GM23338 (cell line): Measurements from ENCODE around the gene PLEKHG2. TPM values are rescaled to one million over a fixed set of nuclear protein-coding genes. Genes with fewer than 3 reads are reported as not detected.

ENCODE experiments used
- ATAC-seq: fragments of 200-7000 bp; cut with Tn5 transposase; 3 replicates; pipeline ENCODE4 v1.9.1; 2020
- DNase-seq: peaks from one replicate; pipeline ENCODE4 v3.0.0-alpha.2; 2015; ENCODE audit warnings: low spot score
- H2AFZ ChIP-seq: fragments of 200-600 bp; sonication (generic); 2 replicates; pipeline ENCODE4 v1.8.0; 2016; ENCODE audit warnings: antibody characterized with exemption, mild to moderate bottlenecking, moderate library complexity
- H3F3A ChIP-seq: fragments of 200-600 bp; sonication (generic); replicated peaks from 2 replicates; pipeline ENCODE4 v1.8.0; 2017; ENCODE audit warnings: antibody characterized with exemption, mixed run types, low read depth
- H3K27ac ChIP-seq: fragments of 200-600 bp; sonication (generic); 2 replicates; pipeline ENCODE4 v1.6.1; 2016; ENCODE audit warnings: low read depth
- H3K27me3 ChIP-seq: fragments of 200-600 bp; sonication (generic); 2 replicates; pipeline ENCODE4 v1.8.0; 2016; ENCODE audit warnings: mild to moderate bottlenecking, mixed run types, moderate library complexity; ENCODE audit not compliant: insufficient read depth
- H3K36me3 ChIP-seq: fragments of 200-600 bp; sonication (generic); 2 replicates; pipeline ENCODE4 v1.8.0; 2016; ENCODE audit warnings: mild to moderate bottlenecking; ENCODE audit not compliant: insufficient read depth
- H3K4me1 ChIP-seq: fragments of 200-600 bp; sonication (generic); 2 replicates; pipeline ENCODE4 v1.8.0; 2016; ENCODE audit warnings: mild to moderate bottlenecking, moderate library complexity; ENCODE audit not compliant: insufficient read depth
- H3K4me2 ChIP-seq: fragments of 200-600 bp; sonication (generic); 2 replicates; pipeline ENCODE4 v1.7.1; 2017; ENCODE audit warnings: mixed run types
- H3K4me3 ChIP-seq: fragments of 200-600 bp; sonication (generic); 2 replicates; pipeline ENCODE4 v1.6.1; 2016; ENCODE audit warnings: mixed run types
- H3K79me2 ChIP-seq: fragments of 200-600 bp; sonication (generic); replicated peaks from 2 replicates; pipeline ENCODE4 v1.8.0; 2017; ENCODE audit warnings: mild to moderate bottlenecking; ENCODE audit not compliant: insufficient read depth
- H3K9me2 ChIP-seq: fragments of 200-600 bp; sonication (generic); 2 replicates; pipeline ENCODE4 v1.8.0; 2017; ENCODE audit not compliant: insufficient read depth
- H4K20me1 ChIP-seq: fragments of 200-600 bp; sonication (generic); replicated peaks from 2 replicates; pipeline ENCODE4 v1.8.0; 2017; ENCODE audit warnings: mild to moderate bottlenecking; ENCODE audit not compliant: insufficient read depth
- H3K27ac Mint-ChIP-seq: 2 replicates; pipeline ENCODE4 v1.8.0; 2020; ENCODE audit warnings: inconsistent platforms, mild to moderate bottlenecking, moderate library complexity, mixed read lengths
- H3K27me3 Mint-ChIP-seq: 3 replicates; pipeline ENCODE4 v1.8.0; 2022; ENCODE audit warnings: low read depth, mild to moderate bottlenecking, moderate library complexity, mixed read lengths, inconsistent platforms; ENCODE audit not compliant: insufficient read depth, poor library complexity
- H3K36me3 Mint-ChIP-seq: 3 replicates; pipeline ENCODE4 v1.8.0; 2021; ENCODE audit warnings: low read depth, mild to moderate bottlenecking, inconsistent platforms, moderate library complexity, mixed read lengths
- H3K4me1 Mint-ChIP-seq: 3 replicates; pipeline ENCODE4 v1.8.0; 2020; ENCODE audit warnings: mild to moderate bottlenecking, inconsistent platforms, mixed read lengths
- H3K4me3 Mint-ChIP-seq: 3 replicates; pipeline ENCODE4 v1.8.0; 2021; ENCODE audit warnings: moderate library complexity, mild to moderate bottlenecking, inconsistent platforms, mixed read lengths
- H3K9me3 Mint-ChIP-seq: 3 replicates; pipeline ENCODE4 v1.8.0; 2020; ENCODE audit warnings: moderate library complexity, mild to moderate bottlenecking, inconsistent platforms, mixed read lengths
- CREB1 ChIP-seq: fragments of 250-450 bp; sonication (Bioruptor Pico); IDR thresholded peaks from 2 replicates; pipeline ENCODE4 v1.5.0; 2020; ENCODE audit warnings: low read depth, mild to moderate bottlenecking, moderate library complexity
- EZH2 ChIP-seq: fragments of 200-600 bp; sonication (generic); IDR thresholded peaks from one replicate; pipeline ENCODE4 v1.8.0; 2017; ENCODE audit warnings: antibody characterized with exemption, mild to moderate bottlenecking, low read depth; ENCODE audit not compliant: unreplicated experiment
- JUNB ChIP-seq: IDR thresholded peaks from one replicate; pipeline ENCODE4 v1.6.1; 2016; ENCODE audit warnings: antibody characterized with exemption; ENCODE audit not compliant: unreplicated experiment
- POLR2AphosphoS5 ChIP-seq: IDR thresholded peaks from 2 replicates; pipeline ENCODE4 v1.6.1; 2016; ENCODE audit warnings: antibody characterized with exemption, low read depth
- REST ChIP-seq: IDR thresholded peaks from one replicate; pipeline ENCODE4 v1.6.1; 2018; ENCODE audit warnings: antibody characterized with exemption; ENCODE audit not compliant: unreplicated experiment
- ZNF114 ChIP-seq: fragments of 250-450 bp; sonication (Bioruptor Pico); IDR thresholded peaks from 2 replicates; pipeline ENCODE4 v1.5.0; 2020; ENCODE audit warnings: mild to moderate bottlenecking, moderate library complexity
- ZNF331 ChIP-seq: fragments of 250-450 bp; sonication (Bioruptor Pico); IDR thresholded peaks from 2 replicates; pipeline ENCODE4 v1.5.0; 2020; ENCODE audit warnings: low read depth, mild to moderate bottlenecking, moderate library complexity
- ZNF462 ChIP-seq: fragments of 250-450 bp; sonication (Bioruptor Pico); IDR thresholded peaks from 2 replicates; pipeline ENCODE4 v1.5.0; 2020; ENCODE audit warnings: mild to moderate bottlenecking, moderate library complexity
- polyA plus RNA-seq: library from polyadenylated mRNA; unstranded; fragments of >200 nt; fragmentation: Nextera tagmentation; extraction: Ambion mirVana; gene quantifications from 2 replicates; pipeline ENCODE4 v1.2.1, GENCODE V29; 2016
- total RNA-seq: library from RNA; depleted of rRNA; stranded (reverse); fragments of >200 nt; shearing (Covaris generic); gene quantifications from 2 replicates; pipeline ENCODE4 v1.2.3, GENCODE V29; 2014

PLEKHG2 gene
- total and polyA plus RNA-seq, 2 experiments from 2014 or later = 15.5 to 41.3 TPM

GRCh38 chr19:39428283-39429112, 16.0 kb downstream of the PLEKHG2 start:
- Histone ChIP-seq H3K4me2 (peak overlapping the region; percentile 82), H4K20me1 (peaks cover 13% of the 10 kb centered on the region), H3K36me3 (peaks cover 15% of the 10 kb centered on the region), H3K27ac (peak overlapping the region; percentile 100), H3K27me3 (no peaks in the 10 kb centered on the region), H3K4me1 (peaks cover 26% of the 10 kb centered on the region), H3K9me2 (no peaks in the 10 kb centered on the region), H3K79me2 (0 out of 2 replicates have a peak, but pooled peaks cover 4% of the 10 kb centered on the region), H3K4me3 (peak overlapping the region; percentile 44; the same call in 1 of the 2 replicates), H2AFZ (no peak overlapping the region), H3F3A (peaks cover 39% of the 10 kb centered on the region)
- ATAC-seq (peak; percentile 86), DNase-seq (peak; percentile 98)
- Mint-ChIP-seq H3K4me1 (peaks cover 36% of the 10 kb centered on the region), H3K27ac (peak overlapping the region; percentile 98), H3K4me3 (peak overlapping the region; percentile 64), H3K27me3 (peaks cover 39% of the 10 kb centered on the region), H3K36me3 (peaks cover 55% of the 10 kb centered on the region), H3K9me3 (no peaks in the 10 kb centered on the region; the same call in 2 of the 3 replicates)
- TF ChIP-seq ZNF462 (CRISPR knock-in tag) = no peak
- TF ChIP-seq EZH2 = no peak
- TF ChIP-seq ZNF331 (CRISPR knock-in tag) = no peak
- TF ChIP-seq JUNB = no peak
- TF ChIP-seq POLR2AphosphoS5 = peak; percentile 53; the same call in 1 of the 2 replicates
- TF ChIP-seq CREB1 (CRISPR knock-in tag) = 0 out of 2 replicates have a peak, but pooled peaks have one; percentile 37
- no peak for TF ChIP-seq ZNF114 (CRISPR knock-in tag)
- no peak for TF ChIP-seq REST
